Epithelial cell of esophagus (primary cell): ENCODE data around the gene UBE2B.

ENCODE experiments used
- DNase-seq: peaks from one replicate; pipeline ENCODE4 v3.0.0; 2010; ENCODE audit warnings: low read depth
- H3K4me3 ChIP-seq: 2 replicates; pipeline ENCODE4 v1.5.1; 2011; ENCODE audit warnings: mild to moderate bottlenecking, low read length, control low read depth
- CTCF ChIP-seq: IDR thresholded peaks from 2 replicates; pipeline ENCODE4 v1.5.1; 2011; ENCODE audit warnings: low read depth, mild to moderate bottlenecking, low read length, control low read depth, inconsistent platforms; ENCODE audit not compliant: insufficient read depth; ENCODE audit errors: missing control alignments

UBE2B gene

GRCh38 chr5:134406390-134406789, 35.0 kb downstream of the UBE2B start:
- no peak overlapping the region for H3K4me3 ChIP-seq
- DNase-seq = peak; percentile 11
- no peak for TF ChIP-seq CTCF

- DNase-seq = no peak
- no peak for TF ChIP-seq CTCF
- H3K4me3 ChIP-seq = no peak overlapping the region
Measured at GRCh38 chr5:134409321-134409720, 38.0 kb downstream of the UBE2B start.

GRCh38 chr5:134410822-134411221, 39.5 kb downstream of the UBE2B start:
- no peak for TF ChIP-seq CTCF
- no peak for DNase-seq

GRCh38 chr5:134411228-134411545, 39.8 kb downstream of the UBE2B start:
- no peak for TF ChIP-seq CTCF
- peak overlapping the region; percentile 95 for H3K4me3 ChIP-seq
- no peak for DNase-seq

More at GRCh38 chr5:134410822-134411221, 39.5 kb downstream of the UBE2B start:
- peak overlapping the region; percentile 95 for H3K4me3 ChIP-seq

- TF ChIP-seq CTCF = peak; percentile 45
- DNase-seq = peak; percentile 91
- H3K4me3 ChIP-seq = peak within 1 kb of the TSS; percentile 95
Measured at GRCh38 chr5:134411546-134412266, 40.3 kb downstream of the UBE2B start, which contains the start of gene CDKN2AIPNL. Gene CDKN2AIPNL, minus strand, starts transcription at chr5:134411881. Its CDS starts 27 bp downstream, at chr5:134411854.

- DNase-seq = no peak
- H3K4me3 ChIP-seq = no peak overlapping the region
- TF ChIP-seq CTCF = no peak
Measured at GRCh38 chr5:134413046-134413445, 41.7 kb downstream of the UBE2B start.

GRCh38 chr5:134417707-134418106, 46.3 kb downstream of the UBE2B start:
- no peak for TF ChIP-seq CTCF
- H3K4me3 ChIP-seq = no peak overlapping the region
- no peak for DNase-seq
